ENCODE measurements around the gene ADGRA1.

DNA sequence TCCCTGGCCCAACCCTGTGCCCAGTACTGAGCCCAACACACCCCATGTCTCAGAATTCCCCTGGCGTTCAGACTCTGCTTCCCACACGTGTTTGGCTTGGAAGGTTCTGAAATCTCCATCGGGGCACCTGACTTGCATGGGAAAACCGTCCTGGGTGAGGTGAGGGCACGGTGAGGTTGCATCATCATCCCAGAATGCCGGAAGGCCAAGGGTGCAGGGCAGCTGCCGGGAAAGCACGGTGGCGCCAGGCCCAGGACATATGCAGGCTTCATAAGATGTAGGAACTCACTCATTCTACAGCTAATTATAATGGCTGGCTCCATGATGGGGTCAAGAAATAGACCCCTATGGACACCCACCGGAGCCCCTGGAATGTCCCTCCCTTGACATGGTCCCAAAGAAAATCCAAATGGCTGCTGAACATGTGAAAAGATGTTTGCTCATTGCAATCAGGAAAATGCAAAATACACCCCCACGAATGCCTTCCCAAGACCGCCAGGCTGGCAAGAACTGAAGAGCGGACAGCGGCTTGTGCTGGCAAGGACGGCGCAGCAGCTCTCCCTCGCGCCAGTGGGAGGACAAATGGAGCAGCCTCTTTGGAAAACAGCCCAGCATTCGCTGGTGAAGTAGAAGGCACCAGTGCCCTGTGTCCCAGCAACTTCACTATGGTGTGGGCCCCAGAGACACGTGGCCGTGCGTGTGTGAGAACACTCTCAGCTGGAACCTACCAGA, 74.6 kb downstream of the ADGRA1 start:
- TF ChIP-seq POLR2A (IDR thresholded peaks at IDR 0.05; ENCODE audit: low read length) (no peak), GATA1 (IDR thresholded peaks at IDR 0.05; ENCODE audit: low read depth, low read length) (no peak)
